Stimulated activated CD8-positive, alpha-beta memory T cell treated with anti-CD3 and anti-CD28 coated beads, Interleukin-12 subunit alpha, Interleukin-12 subunit beta, amount 100 ng/mL, for 24 hours (primary cell): ENCODE data around the gene ADAMTSL2.

Experiments used
- DNase-seq: peaks from one replicate; pipeline ENCODE4 v3.0.0-alpha.2; 2020; ENCODE audit errors: extremely low read depth

The ADAMTSL2 gene

GRCh38 chr9:133533857-133534256 lies 647 bp upstream of the ADAMTSL2 start:
- DNase-seq, result no peak

DNA sequence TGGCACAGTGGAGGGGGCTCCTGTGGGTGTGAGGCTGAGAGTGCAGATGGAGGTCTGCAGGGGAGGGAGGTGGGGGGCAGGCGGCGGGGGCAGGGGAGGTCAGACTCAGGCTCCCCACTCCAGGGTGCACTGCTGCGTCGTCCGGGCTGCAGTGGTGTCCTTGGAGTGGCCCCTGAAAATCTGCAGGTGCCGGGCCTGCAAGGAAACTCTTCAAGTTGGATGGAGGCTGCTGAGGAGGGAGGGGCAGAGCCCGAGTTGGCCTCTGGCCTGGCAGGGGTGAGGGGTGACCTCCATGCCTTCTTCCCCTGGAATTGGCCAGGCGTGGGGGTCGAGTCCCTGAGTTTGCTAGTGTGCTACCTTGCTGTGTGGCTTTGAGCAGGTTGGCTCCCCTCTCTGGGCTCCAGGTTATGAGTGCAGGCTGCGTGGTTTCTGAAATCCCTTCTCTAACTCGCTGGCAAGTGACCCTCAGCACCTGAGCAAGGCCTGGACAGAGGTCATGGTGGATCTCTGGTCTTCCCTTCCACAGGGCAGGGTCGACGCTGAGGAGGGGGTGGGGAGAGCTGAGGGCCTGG lies 888 bp downstream of the ADAMTSL2 start:
- DNase-seq, result no peak

DNA sequence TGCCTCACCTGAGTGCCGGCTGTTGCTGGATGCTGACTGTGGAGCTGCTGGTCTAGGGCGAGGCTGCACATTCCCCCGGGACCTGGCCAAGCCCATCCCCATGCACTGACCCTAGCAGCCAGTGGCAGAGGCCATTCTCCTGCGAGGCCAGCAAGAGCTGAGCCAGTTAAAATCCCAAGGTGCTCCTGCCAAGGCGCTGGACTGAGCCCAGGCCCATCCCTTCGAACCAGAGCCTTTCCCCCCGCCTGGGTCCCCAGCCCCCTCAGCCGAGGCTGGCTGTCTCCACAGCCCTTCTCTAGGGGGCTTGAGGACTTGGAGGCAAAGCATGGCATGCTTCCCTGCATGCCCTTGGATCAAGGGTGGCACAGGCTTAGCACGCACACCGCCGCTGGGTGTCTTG lies 1.6 kb downstream of the ADAMTSL2 start:
- no peak for DNase-seq

DNA sequence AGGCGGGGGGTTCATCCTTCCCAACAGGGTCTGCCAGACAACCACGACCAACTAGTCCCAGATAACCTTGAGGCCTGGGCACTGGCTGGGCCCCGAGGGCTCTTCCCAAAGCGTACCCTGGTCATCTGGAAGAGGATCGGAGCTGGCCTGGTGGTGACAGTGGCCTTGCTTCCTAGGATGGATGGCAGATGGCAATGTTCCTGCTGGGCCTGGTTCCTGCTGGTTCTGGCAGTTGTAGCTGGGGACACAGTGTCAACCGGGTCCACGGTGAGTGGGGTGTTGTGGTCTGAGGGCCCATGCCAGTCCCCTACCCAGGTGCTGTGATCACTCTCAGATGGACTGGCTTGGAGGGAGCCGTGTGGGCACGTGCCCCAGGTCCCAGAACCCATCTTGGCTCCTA lies 2.0 kb downstream of the ADAMTSL2 start:
- no peak for DNase-seq

- no peak for DNase-seq
Observed at GRCh38 chr9:133537257-133537656, 2.8 kb downstream of the ADAMTSL2 start.

GRCh38 chr9:133538176-133538575 lies 3.7 kb downstream of the ADAMTSL2 start:
- DNase-seq, result no peak

DNA sequence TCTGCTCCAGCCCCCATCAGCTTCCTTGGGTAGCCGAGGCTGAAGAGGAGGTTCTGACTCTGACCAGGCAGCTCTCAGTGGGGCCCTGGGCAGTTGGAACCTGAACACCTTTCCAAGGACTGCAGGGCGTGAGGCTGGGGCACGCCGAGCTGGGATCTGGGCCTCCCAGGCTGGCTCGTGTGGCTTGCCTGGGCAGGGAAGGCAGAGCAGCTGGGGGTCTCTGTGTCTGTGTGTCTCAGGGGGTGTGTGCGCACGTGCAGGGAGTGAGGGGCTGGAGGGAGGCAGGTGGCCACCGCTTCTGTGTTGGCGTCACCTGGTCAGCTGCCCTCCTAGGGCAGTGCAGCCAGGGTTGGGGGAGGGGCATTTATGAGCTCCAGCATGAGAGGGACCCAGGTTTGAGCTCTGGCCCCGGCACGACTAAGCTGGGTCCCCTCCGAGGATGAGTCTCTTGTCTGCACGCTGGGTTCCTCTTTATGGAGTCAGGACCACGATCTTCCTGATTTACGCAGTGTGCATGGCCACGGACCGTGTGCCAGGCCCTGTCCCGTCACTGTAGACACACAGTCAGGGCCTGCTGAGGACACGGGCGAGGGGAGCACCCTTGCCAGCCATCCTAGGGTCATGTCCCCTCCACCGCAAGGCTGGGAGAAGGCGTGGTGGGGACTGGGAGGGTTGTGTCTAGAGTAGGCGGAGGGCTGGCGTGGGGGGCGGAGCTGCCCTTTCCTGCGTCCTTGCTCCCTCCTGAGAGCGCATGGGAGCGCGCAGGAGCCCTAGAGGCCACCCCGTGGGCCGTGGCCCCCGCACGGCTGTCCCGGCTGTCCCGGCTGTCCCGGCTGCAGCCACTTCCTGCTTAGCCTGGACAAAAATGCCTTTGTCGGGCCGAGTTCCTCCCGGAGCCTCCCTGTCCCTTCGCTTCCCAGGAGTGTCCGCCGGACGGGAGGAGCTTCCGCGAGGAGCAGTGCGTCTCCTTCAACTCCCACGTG lies 4.6 kb downstream of the ADAMTSL2 start:
- DNase-seq, result no peak

- DNase-seq, result no peak
Observed at GRCh38 chr9:133539991-133540697, 5.6 kb downstream of the ADAMTSL2 start.

DNA sequence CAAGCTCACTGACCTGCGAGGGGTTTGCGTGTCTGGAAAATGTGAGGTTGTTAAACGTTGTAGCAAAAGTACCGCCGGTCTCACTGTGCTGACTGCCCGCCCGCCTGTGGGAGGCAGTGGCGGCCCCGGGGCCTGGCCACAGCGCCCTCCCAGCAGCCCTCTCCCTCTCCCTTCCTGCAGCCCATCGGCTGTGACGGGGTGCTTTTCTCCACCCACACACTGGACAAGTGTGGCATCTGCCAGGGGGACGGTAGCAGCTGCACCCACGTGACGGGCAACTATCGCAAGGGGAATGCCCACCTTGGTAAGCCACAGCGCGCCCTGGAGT lies 6.2 kb downstream of the ADAMTSL2 start:
- DNase-seq, result no peak

DNA sequence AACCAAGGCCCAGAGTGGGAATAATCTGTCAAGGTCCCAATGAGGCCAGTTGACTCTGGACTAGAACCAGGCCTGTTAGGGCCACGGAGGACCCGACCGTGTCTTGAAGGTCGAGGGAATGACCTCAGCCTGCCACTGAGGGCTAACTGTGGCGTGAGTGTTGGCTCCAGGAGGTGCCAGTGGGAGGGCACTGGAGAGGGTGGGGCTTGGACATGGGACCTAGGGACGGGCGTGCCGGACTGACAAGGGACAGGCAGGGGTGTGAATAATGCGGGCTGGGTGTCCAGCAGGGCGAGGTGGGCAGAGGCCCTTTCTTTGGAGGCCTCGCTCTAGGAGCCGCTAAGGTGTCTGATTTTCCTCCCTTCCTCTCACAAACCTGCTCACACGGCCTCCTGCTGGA lies 7.5 kb downstream of the ADAMTSL2 start:
- DNase-seq, result no peak

DNA sequence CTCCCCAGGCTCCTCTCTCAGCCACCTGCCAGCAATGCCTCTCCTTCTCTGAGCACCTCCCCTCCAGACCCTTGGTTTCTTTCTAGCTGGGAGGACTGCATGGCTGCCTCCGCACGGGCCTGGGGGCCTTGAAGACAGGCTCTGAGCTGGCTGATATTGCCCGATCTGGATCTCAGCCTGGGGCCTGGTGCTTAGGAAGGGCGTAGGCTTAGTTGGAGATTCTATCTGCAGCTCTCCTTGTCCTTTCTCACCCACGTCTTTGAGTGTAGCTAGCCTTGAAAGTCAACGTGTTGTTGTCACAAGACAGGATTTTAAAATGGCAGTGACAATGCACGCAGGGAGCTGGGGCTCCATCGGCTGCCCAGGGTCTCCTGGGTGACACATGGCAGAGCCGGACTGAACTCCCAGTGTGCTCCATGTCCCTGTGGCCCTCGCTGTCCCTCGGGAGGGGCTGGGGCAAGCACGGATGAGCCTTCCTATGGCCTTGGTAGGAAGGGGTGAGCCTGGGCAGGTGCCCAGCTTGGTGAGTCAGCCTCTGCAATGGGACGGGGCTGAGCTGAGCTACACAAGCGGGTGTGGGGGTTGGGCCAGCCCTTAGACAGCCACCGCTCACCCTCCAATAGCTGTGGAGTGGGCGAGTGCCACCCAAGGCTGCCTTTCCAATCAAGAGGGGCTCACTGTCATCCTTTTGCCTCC lies 9.4 kb downstream of the ADAMTSL2 start:
- no peak for DNase-seq

DNA sequence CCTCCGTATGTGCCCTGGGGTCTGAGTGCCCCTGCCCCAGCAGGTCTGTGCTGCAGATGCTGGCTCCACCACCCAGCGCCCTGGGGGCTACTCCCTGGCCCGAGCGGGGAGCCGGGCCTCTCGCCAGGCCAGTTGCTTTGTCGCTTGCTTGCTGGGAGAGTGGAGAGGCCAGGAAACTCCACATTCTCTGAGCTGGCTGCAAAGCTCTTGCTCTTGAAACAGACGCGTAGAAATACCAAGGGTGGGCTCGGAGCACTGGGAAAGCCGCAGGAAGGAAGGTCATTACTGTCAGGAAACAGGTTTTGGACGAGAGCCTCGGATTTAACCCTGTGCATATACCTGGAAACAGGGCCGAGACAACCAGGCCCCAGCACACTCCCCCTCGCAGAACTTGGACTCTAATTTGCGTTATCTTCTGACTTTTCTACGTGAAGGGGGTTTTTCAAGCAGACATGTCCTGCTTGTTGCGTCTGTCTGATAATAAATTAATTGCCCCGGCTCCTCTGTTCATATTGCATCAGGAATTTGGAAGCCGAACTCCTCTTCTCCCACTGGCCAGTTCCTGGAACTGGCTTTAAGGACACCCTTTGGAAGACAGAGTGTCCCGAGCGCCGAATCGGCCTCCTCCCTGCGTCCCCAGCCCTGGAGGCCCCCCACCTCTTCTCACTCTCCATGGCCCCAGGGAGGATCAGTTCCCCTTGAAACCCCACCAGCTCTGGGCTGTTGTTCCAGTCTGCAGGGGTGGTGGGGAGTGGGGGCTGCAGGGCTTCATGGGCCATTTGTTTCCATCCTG lies 11.2 kb downstream of the ADAMTSL2 start:
- DNase-seq, result no peak

GRCh38 chr9:133546287-133546680 lies 11.8 kb downstream of the ADAMTSL2 start:
- DNase-seq, result no peak

GRCh38 chr9:133547116-133547515 lies 12.6 kb downstream of the ADAMTSL2 start:
- no peak for DNase-seq

- DNase-seq, result no peak
Observed at GRCh38 chr9:133551446-133551845, 16.9 kb downstream of the ADAMTSL2 start.

- DNase-seq, result no peak
Observed at GRCh38 chr9:133552236-133552635, 17.7 kb downstream of the ADAMTSL2 start.

DNA sequence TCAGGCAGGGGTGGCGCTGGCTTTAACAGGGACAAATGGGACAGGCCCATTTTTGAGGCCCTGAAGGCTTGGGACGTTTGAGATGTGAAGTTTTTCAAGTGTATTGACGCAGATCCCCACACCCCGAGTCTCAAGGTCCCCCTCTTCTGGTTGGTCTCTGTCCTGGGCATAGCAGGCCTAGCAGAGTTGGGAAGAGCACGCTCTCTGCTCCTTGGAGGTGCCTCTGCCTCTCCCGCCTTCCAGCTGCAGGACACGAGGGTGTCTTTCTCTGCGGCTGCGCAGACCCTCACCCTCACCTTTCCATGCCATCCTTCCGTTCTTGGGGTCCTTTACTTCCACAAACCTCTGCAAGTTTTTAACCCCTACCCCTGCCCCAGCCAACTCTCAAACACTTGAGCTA lies 18.6 kb downstream of the ADAMTSL2 start:
- DNase-seq, result no peak

- DNase-seq, result no peak
Observed at GRCh38 chr9:133553973-133554713, 19.6 kb downstream of the ADAMTSL2 start.

DNA sequence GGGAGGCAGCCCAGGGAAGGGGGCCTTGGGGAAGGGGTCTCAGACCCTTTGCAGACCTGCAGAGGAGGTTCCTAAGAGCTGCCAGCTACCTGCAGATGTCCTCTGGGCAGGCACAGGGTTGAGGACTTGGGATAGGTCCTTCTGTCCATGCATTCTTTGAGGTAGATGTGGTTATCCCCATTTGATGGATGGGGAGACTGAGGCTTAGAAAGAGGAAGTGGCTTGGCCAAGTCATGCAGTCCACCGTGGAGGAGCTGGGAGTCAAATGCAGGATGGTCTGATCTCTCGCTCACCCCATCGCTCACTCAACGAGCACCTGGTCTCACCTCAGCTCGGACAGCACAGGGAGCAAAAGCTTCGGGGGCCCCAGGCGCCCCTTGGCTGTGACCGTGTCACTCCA lies 20.2 kb downstream of the ADAMTSL2 start:
- no peak for DNase-seq

- DNase-seq, result no peak
Observed at GRCh38 chr9:133556354-133556753, 21.9 kb downstream of the ADAMTSL2 start.

DNA sequence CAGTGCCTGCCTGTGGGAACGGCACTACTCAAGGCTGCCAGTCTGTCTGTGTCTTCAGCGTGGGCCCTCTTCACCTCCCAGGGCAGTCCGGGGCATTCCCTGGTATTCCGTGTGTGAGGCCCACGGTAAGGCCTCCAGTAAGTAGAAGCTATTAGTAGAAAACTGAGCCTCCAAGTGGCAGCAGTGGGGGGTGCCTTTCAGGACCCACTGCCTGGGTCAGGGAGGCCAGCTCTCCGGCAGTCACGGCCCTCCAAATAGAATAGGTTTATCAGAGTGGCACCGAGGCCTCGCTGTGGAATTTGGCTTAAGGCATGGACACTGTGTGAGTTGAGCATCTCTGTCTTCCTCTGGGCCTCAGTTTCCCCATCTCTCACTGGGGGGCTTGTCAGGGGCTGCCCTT lies 23.1 kb downstream of the ADAMTSL2 start:
- no peak for DNase-seq
